HepG2 (cell line): ENCODE results near the gene ITGB1. TPM values are rescaled to one million over a fixed set of nuclear protein-coding genes. Genes with fewer than 3 reads are reported as not detected.

Experiments used
- ATF7-NPFF ChIP-seq: sonication (generic); formaldehyde crosslinking; IDR thresholded peaks from 2 replicates; pipeline ENCODE4 v1.8.1; 2023; ENCODE audit warnings: mild to moderate bottlenecking, low read depth, missing genetic modification reagents, moderate library complexity
- GMEB2 ChIP-seq: IDR thresholded peaks from 2 replicates; pipeline ENCODE4 v1.6.1; 2016; ENCODE audit warnings: missing biosample characterization, missing genetic modification reagents, low read depth
- NFKBIZ ChIP-seq: IDR thresholded peaks from 2 replicates; pipeline ENCODE4 v1.6.1; 2018; ENCODE audit warnings: missing genetic modification reagents, missing compliant biosample characterization
- PRMT3 ChIP-seq: sonication (generic); formaldehyde crosslinking; IDR thresholded peaks from 2 replicates; pipeline ENCODE4 v1.8.1; 2022; ENCODE audit warnings: low read depth, mild to moderate bottlenecking, moderate library complexity, missing genetic modification reagents, borderline replicate concordance
- ZBTB39 ChIP-seq: sonication (generic); formaldehyde crosslinking; IDR thresholded peaks from 2 replicates; pipeline ENCODE4 v1.5.0; 2020; ENCODE audit warnings: missing genetic modification reagents
- ZGPAT ChIP-seq: IDR thresholded peaks from 2 replicates; pipeline ENCODE4 v1.6.1; 2016; ENCODE audit warnings: mild to moderate bottlenecking
- ZNF230 ChIP-seq: sonication (generic); formaldehyde crosslinking; IDR thresholded peaks from 2 replicates; pipeline ENCODE4 v1.4.0; 2020; ENCODE audit warnings: mild to moderate bottlenecking, missing genetic modification reagents
- ZNF549 ChIP-seq: sonication (generic); formaldehyde crosslinking; IDR thresholded peaks from 2 replicates; pipeline ENCODE4 v1.5.0; 2020; ENCODE audit warnings: missing genetic modification reagents
- polyA plus RNA-seq, 8 experiments: library from polyadenylated mRNA; depleted of rRNA in 3 of 8; stranded (reverse) in 7 of 8; unstranded in 1 of 8; fragments of >200 nt; fragmentation: Illumina TruSeq in 4 of 8; extraction: Trizol in 4 of 8; gene quantifications; 2 replicates each; pipeline versions ENCODE4 v1.2.1 to v1.2.3, GENCODE V29; 2011 to 2016; ENCODE audit warnings: low read depth in 4 of 8, missing spikeins in 1 of 8, mixed read lengths in 1 of 8; ENCODE audit not compliant: insufficient read depth in 1 of 8
- total RNA-seq, 5 experiments: library from RNA; depleted of rRNA; stranded (reverse); fragments of >200 nt; fragmentation: Illumina TruSeq; extraction: Trizol; gene quantifications; 2 replicates each; pipeline ENCODE4 v1.2.3, GENCODE V29; 2016; ENCODE audit warnings: low read depth in 1 of 5
- TF ChIP-seq, protein P1 (sequence below): sonication (generic); formaldehyde crosslinking; IDR thresholded peaks from 2 replicates; pipeline ENCODE4 v1.5.1; 2020; ENCODE audit warnings: missing genetic modification reagents, mild to moderate bottlenecking, borderline replicate concordance
- TF ChIP-seq, protein P2 (sequence below): sonication (generic); formaldehyde crosslinking; IDR thresholded peaks from 2 replicates; pipeline ENCODE4 v1.4.0; 2020; ENCODE audit warnings: mild to moderate bottlenecking, missing genetic modification reagents
- TF ChIP-seq, protein P3 (sequence below): sonication (generic); formaldehyde crosslinking; IDR thresholded peaks from 2 replicates; pipeline ENCODE4 v1.4.0; 2020; ENCODE audit warnings: missing genetic modification reagents
- TF ChIP-seq, protein P4 (sequence below): sonication (generic); formaldehyde crosslinking; IDR thresholded peaks from 2 replicates; pipeline ENCODE4 v1.4.0; 2020; ENCODE audit warnings: missing genetic modification reagents

Gene ITGB1
- total and polyA plus RNA-seq, 2 of the 13 experiments (the other 11 are each of a cell fraction or from before 2014, with no cell fraction given), result 190 to 204 TPM

- TF ChIP-seq, protein P1, sequence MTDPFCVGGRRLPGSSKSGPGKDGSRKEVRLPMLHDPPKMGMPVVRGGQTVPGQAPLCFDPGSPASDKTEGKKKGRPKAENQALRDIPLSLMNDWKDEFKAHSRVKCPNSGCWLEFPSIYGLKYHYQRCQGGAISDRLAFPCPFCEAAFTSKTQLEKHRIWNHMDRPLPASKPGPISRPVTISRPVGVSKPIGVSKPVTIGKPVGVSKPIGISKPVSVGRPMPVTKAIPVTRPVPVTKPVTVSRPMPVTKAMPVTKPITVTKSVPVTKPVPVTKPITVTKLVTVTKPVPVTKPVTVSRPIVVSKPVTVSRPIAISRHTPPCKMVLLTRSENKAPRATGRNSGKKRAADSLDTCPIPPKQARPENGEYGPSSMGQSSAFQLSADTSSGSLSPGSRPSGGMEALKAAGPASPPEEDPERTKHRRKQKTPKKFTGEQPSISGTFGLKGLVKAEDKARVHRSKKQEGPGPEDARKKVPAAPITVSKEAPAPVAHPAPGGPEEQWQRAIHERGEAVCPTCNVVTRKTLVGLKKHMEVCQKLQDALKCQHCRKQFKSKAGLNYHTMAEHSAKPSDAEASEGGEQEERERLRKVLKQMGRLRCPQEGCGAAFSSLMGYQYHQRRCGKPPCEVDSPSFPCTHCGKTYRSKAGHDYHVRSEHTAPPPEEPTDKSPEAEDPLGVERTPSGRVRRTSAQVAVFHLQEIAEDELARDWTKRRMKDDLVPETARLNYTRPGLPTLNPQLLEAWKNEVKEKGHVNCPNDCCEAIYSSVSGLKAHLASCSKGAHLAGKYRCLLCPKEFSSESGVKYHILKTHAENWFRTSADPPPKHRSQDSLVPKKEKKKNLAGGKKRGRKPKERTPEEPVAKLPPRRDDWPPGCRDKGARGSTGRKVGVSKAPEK (CRISPR knock-in tag), result no peak
- TF ChIP-seq GMEB2 (no peak), ZNF230 (CRISPR knock-in tag) (no peak), PRMT3 (CRISPR knock-in tag) (no peak), ZGPAT (CRISPR knock-in tag) (peak; percentile 19; the same call in 1 of the 2 replicates), ATF7-NPFF (CRISPR knock-in tag) (no peak), NFKBIZ (CRISPR knock-in tag) (no peak), ZBTB39 (CRISPR knock-in tag) (no peak), ZNF549 (CRISPR knock-in tag) (no peak)
- TF ChIP-seq, protein P2, sequence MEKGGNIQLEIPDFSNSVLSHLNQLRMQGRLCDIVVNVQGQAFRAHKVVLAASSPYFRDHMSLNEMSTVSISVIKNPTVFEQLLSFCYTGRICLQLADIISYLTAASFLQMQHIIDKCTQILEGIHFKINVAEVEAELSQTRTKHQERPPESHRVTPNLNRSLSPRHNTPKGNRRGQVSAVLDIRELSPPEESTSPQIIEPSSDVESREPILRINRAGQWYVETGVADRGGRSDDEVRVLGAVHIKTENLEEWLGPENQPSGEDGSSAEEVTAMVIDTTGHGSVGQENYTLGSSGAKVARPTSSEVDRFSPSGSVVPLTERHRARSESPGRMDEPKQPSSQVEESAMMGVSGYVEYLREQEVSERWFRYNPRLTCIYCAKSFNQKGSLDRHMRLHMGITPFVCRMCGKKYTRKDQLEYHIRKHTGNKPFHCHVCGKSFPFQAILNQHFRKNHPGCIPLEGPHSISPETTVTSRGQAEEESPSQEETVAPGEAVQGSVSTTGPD (CRISPR knock-in tag), result no peak
- TF ChIP-seq, protein P3, sequence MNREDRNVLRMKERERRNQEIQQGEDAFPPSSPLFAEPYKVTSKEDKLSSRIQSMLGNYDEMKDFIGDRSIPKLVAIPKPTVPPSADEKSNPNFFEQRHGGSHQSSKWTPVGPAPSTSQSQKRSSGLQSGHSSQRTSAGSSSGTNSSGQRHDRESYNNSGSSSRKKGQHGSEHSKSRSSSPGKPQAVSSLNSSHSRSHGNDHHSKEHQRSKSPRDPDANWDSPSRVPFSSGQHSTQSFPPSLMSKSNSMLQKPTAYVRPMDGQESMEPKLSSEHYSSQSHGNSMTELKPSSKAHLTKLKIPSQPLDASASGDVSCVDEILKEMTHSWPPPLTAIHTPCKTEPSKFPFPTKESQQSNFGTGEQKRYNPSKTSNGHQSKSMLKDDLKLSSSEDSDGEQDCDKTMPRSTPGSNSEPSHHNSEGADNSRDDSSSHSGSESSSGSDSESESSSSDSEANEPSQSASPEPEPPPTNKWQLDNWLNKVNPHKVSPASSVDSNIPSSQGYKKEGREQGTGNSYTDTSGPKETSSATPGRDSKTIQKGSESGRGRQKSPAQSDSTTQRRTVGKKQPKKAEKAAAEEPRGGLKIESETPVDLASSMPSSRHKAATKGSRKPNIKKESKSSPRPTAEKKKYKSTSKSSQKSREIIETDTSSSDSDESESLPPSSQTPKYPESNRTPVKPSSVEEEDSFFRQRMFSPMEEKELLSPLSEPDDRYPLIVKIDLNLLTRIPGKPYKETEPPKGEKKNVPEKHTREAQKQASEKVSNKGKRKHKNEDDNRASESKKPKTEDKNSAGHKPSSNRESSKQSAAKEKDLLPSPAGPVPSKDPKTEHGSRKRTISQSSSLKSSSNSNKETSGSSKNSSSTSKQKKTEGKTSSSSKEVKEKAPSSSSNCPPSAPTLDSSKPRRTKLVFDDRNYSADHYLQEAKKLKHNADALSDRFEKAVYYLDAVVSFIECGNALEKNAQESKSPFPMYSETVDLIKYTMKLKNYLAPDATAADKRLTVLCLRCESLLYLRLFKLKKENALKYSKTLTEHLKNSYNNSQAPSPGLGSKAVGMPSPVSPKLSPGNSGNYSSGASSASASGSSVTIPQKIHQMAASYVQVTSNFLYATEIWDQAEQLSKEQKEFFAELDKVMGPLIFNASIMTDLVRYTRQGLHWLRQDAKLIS (CRISPR knock-in tag), result no peak
- TF ChIP-seq, protein P4, sequence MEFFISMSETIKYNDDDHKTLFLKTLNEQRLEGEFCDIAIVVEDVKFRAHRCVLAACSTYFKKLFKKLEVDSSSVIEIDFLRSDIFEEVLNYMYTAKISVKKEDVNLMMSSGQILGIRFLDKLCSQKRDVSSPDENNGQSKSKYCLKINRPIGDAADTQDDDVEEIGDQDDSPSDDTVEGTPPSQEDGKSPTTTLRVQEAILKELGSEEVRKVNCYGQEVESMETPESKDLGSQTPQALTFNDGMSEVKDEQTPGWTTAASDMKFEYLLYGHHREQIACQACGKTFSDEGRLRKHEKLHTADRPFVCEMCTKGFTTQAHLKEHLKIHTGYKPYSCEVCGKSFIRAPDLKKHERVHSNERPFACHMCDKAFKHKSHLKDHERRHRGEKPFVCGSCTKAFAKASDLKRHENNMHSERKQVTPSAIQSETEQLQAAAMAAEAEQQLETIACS (CRISPR knock-in tag), result no peak
Measured at GRCh38 chr10:33001908-33002492, 44.0 kb upstream of the ITGB1 start (continued).
